GM06990 (cell line): ENCODE measurements around the gene PTPRN2.
"Not testable (repeated sequence)": the region's sequence is repeated elsewhere in the genome, so short reads cannot be mapped to it uniquely, and the experiment has no call there.

Experiments
- DNase-seq: peaks from one replicate; pipeline ENCODE4 v3.0.0-alpha.2; 2011; ENCODE audit not compliant: insufficient read length; ENCODE audit errors: extremely low read depth
- H3K27me3 ChIP-seq: replicated peaks from 2 replicates; pipeline ENCODE4 v1.6.0; 2011; ENCODE audit warnings: low read length; ENCODE audit not compliant: control insufficient read depth, insufficient read depth
- H3K36me3 ChIP-seq: 2 replicates; pipeline ENCODE4 v1.5.1; 2011; ENCODE audit warnings: low read length; ENCODE audit not compliant: control insufficient read depth, insufficient read depth
- H3K4me3 ChIP-seq: replicated peaks from 2 replicates; pipeline ENCODE4 v1.5.1; 2011; ENCODE audit warnings: low read depth, mild to moderate bottlenecking, control low read depth, low read length
- TF ChIP-seq, protein P1 (sequence below): IDR thresholded peaks from 2 replicates; pipeline ENCODE4 v1.5.1; 2011; ENCODE audit warnings: low read length, control low read depth, mild to moderate bottlenecking, inconsistent platforms; ENCODE audit not compliant: insufficient read depth, poor library complexity, severe bottlenecking

PTPRN2 gene

DNA sequence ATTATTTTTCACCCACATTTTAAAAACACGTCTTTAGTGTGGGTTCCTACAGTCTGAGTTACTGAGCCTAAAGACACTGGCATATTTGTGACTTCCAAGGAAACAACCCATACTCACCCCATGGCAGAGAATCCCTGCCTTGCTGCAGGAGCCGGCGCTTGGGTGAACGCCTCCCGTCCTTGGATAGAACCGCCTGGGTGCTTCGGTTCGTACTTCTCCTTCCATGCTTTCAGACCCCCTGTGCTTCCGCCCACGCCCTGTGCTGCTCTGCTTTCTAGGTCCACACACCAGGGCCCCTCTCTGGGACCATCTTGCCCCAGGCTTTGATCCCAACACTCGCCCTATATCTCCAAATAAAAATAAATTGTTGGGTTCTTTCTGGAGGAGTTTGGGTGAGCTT, 125.8 kb downstream of the PTPRN2 start:
- Histone ChIP-seq H3K27me3 (no peaks in the 10 kb centered on the region), H3K36me3 (no peaks in the 10 kb centered on the region), H3K4me3 (no peak overlapping the region)
- DNase-seq, result no peak
- TF ChIP-seq, protein P1, sequence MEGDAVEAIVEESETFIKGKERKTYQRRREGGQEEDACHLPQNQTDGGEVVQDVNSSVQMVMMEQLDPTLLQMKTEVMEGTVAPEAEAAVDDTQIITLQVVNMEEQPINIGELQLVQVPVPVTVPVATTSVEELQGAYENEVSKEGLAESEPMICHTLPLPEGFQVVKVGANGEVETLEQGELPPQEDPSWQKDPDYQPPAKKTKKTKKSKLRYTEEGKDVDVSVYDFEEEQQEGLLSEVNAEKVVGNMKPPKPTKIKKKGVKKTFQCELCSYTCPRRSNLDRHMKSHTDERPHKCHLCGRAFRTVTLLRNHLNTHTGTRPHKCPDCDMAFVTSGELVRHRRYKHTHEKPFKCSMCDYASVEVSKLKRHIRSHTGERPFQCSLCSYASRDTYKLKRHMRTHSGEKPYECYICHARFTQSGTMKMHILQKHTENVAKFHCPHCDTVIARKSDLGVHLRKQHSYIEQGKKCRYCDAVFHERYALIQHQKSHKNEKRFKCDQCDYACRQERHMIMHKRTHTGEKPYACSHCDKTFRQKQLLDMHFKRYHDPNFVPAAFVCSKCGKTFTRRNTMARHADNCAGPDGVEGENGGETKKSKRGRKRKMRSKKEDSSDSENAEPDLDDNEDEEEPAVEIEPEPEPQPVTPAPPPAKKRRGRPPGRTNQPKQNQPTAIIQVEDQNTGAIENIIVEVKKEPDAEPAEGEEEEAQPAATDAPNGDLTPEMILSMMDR, result no peak

DNA sequence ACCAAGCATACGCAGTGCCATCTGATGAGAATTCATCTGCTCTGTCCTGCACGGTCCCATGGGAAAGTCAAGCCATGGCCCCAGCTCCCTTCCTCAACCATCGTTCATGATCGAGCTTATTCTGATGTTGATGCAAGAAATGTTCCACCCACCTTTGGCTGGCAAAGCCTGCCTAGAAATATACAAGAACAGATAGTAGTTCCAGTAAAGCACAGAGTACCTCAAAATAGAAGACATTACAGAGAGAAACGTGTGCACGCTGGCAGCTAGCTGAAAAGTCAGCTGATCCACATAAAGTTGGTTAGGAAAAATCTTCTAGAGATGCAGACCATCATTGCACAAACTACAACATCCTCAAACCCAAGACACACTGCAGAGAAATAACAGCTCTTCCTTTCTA, 127.0 kb downstream of the PTPRN2 start:
- TF ChIP-seq, protein P1, result no peak
- Histone ChIP-seq H3K36me3 (no peaks in the 10 kb centered on the region), H3K27me3 (no peaks in the 10 kb centered on the region), H3K4me3 (no peak overlapping the region)
- no peak for DNase-seq

- Histone ChIP-seq H3K4me3 (no peak overlapping the region), H3K36me3 (no peaks in the 10 kb centered on the region), H3K27me3 (no peaks in the 10 kb centered on the region)
- TF ChIP-seq, protein P1, result no peak
- no peak for DNase-seq
Observed at GRCh38 chr7:158458716-158459282, 128.8 kb downstream of the PTPRN2 start.

GRCh38 chr7:158458096-158458495, 129.5 kb downstream of the PTPRN2 start:
- Histone ChIP-seq H3K4me3 (no peak overlapping the region), H3K27me3 (no peaks in the 10 kb centered on the region), H3K36me3 (no peaks in the 10 kb centered on the region)
- DNase-seq, result no peak
- TF ChIP-seq, protein P1, result no peak

DNA sequence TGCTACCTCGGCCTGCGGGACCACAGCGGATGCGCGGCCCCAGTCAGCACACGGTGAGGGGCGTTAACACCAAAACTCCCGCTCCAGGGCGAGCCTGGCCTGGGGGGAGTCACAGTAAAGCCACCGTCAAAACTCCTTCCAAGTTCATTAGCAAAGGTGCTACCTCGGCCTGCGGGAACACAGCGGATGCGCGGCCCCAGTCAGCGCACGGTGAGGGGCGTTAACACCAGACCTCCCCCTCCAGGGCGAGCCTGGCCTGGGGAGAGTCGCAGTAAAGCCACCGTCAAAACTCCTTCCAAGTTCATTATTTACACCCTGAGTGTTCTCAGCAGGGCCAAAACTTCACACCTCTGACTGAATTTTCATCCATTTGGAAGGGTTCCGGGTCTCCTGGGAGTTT, 130.0 kb downstream of the PTPRN2 start:
- not testable (repeated sequence) for DNase-seq, H3K4me3 ChIP-seq, H3K36me3 ChIP-seq, H3K27me3 ChIP-seq

GRCh38 chr7:158454631-158455030, 133.0 kb downstream of the PTPRN2 start:
- H3K27me3 ChIP-seq, result no peaks in the 10 kb centered on the region
- DNase-seq, result no peak
- TF ChIP-seq, protein P1, result no peak
- H3K36me3 ChIP-seq, result no peaks in the 10 kb centered on the region
- H3K4me3 ChIP-seq, result no peak overlapping the region
